ENCODE results near the gene EML5.
A peak's percentile ranks its signal among the peaks of the same experiment; 100 is the strongest.

The EML5 gene

DNA sequence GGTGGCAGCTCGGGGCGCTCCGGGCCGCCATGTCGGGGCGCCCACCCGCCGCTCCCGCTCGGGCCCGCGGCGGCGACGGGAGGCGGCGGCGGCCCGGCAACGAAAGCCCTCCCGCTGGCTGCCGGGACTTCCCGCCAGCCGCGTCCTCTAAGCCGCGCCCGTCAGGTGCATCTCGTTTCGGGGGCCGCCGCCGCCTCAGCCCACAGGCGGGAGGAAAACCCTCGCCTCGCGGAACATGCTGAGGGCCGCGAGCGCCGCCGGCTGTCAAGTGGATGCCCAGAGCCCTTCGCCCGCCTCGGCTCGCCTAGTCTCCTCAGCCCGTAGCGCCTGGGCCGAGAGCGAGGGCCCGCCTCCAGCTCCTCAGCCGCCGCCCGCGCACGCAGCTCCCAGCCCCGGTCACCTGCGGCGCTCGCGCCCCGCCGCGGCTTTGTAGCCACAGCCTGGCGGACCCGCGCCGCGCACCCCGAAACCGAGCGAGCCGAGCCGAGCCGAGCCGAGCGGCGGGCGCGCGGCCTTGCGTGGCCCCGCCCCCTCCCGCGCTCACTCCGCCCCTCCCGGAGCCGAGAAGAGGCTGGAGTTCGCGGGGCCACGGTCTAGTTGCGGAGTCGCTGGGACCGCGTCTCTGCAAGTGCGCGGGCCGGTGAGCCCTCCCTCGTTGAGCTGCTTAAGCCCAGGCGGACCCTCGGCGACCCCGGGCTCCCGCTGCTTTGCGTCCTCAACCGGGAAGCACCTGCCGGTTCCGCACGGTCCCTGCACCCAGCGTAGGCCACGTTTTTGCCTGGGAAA is at the start of gene EML5:
Gene EML5 (minus strand): TSS at position 481 of the 786 bp plus-strand sequence. CDS start 450 bp downstream, at position 31.
- Histone ChIP-seq H3K9me3 (ENCODE audit: control insufficient read depth, low read length) (no peaks in the 10 kb centered on the region), H3K9ac (ENCODE audit: low read length) (peak within 1 kb of the TSS; percentile 58), H3K4me1 (ENCODE audit: control insufficient read depth, insufficient read depth, low read length) (no peaks in the 10 kb centered on the region), H3K27me3 (replicated peaks; ENCODE audit: control insufficient read depth, insufficient read depth, low read length) (peaks cover 22% of the 10 kb centered on the region), H3K4me3 (ENCODE audit: low read length) (peak within 1 kb of the TSS; percentile 81), H3K36me3 (ENCODE audit: control insufficient read depth, insufficient read depth, low read length, severe bottlenecking) (no peaks in the 10 kb centered on the region)
- peak; percentile 87 for DNase-seq (ENCODE audit: low read depth)

DNA sequence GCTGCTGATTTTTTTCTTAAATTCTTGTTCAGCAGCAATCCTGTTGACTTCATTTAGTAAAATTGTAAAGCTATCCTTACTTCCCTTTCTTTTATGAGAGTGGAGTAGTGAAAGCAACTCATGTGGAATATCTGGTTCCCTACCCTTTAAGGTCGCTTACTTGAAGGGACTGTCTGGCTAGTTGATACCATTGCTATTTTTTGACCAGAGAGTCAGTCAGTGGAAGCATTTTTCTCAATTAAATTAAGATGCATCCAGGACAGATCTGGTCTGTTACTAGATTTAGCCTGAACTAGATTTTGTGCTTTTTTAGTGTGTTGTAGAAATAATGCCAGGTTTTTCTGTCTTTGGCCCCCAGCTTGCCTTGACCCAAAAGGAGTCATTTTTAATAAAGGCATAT is 49.7 kb upstream of the EML5 start:
- no peak overlapping the region for H3K4me3 ChIP-seq (ENCODE audit: low read length)
- H3K4me1 ChIP-seq (ENCODE audit: control insufficient read depth, insufficient read depth, low read length), result no peaks in the 10 kb centered on the region
- no peaks in the 10 kb centered on the region for H3K27me3 ChIP-seq (replicated peaks; ENCODE audit: control insufficient read depth, insufficient read depth, low read length)
- H3K9ac ChIP-seq (ENCODE audit: low read length), result no peak overlapping the region
- DNase-seq (ENCODE audit: low read depth), result no peak
- no peaks in the 10 kb centered on the region for H3K9me3 ChIP-seq (ENCODE audit: control insufficient read depth, low read length)
- H3K36me3 ChIP-seq (ENCODE audit: control insufficient read depth, insufficient read depth, low read length, severe bottlenecking), result peaks cover 24% of the 10 kb centered on the region

GRCh38 chr14:88841741-88842140 is 49.0 kb upstream of the EML5 start:
- Histone ChIP-seq H3K9me3 (ENCODE audit: control insufficient read depth, low read length) (no peaks in the 10 kb centered on the region), H3K9ac (ENCODE audit: low read length) (no peak overlapping the region), H3K27me3 (replicated peaks; ENCODE audit: control insufficient read depth, insufficient read depth, low read length) (no peaks in the 10 kb centered on the region), H3K4me3 (ENCODE audit: low read length) (no peak overlapping the region), H3K36me3 (ENCODE audit: control insufficient read depth, insufficient read depth, low read length, severe bottlenecking) (peaks cover 24% of the 10 kb centered on the region), H3K4me1 (ENCODE audit: control insufficient read depth, insufficient read depth, low read length) (no peaks in the 10 kb centered on the region)
- no peak for DNase-seq (ENCODE audit: low read depth)

DNA sequence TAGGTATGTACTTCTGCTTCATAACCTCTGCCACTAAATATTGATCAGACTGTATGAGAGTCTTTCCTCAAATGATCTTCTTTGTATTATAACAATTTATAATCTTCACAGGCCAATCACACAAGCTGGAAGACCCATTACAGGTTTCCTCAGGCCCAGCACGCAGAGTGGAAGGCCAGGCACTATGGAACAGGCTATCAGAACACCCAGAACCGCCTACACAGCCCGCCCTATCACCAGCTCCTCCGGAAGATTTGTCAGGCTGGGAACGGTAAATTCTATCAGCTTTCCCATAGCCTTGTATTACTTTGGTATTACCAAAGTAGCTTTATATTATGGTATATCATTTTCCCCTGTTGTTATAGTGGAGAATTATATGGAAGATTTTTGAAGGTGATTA is 48.2 kb upstream of the EML5 start:
- no peak for DNase-seq (ENCODE audit: low read depth)
- H3K4me3 ChIP-seq (ENCODE audit: low read length), result no peak overlapping the region
- peaks cover 24% of the 10 kb centered on the region for H3K36me3 ChIP-seq (ENCODE audit: control insufficient read depth, insufficient read depth, low read length, severe bottlenecking)
- no peaks in the 10 kb centered on the region for H3K9me3 ChIP-seq (ENCODE audit: control insufficient read depth, low read length)
- no peaks in the 10 kb centered on the region for H3K27me3 ChIP-seq (replicated peaks; ENCODE audit: control insufficient read depth, insufficient read depth, low read length)
- H3K9ac ChIP-seq (ENCODE audit: low read length), result no peak overlapping the region
- H3K4me1 ChIP-seq (ENCODE audit: control insufficient read depth, insufficient read depth, low read length), result no peaks in the 10 kb centered on the region

DNA sequence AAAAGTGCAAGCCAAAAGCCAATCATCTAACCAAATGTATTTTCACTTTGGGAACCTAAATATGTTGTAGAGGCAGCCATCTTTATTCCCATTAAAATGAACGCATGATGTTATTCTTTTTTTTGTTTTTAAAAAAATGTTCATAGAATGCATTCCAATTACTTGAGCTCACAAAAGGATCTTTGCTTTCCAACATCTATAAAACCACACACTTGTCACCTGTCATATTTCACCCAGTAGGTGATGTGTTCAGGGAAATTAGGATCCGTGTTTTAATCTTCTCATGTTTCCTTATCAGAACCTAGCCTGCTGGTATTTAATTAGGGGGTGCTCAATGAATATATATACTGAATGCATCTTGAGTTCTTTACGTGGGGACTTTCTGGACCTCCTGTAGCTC is 45.3 kb upstream of the EML5 start:
- no peak overlapping the region for H3K9ac ChIP-seq (ENCODE audit: low read length)
- peaks cover 22% of the 10 kb centered on the region for H3K4me1 ChIP-seq (ENCODE audit: control insufficient read depth, insufficient read depth, low read length)
- H3K9me3 ChIP-seq (ENCODE audit: control insufficient read depth, low read length), result no peaks in the 10 kb centered on the region
- no peak for DNase-seq (ENCODE audit: low read depth)
- peaks cover 19% of the 10 kb centered on the region for H3K36me3 ChIP-seq (ENCODE audit: control insufficient read depth, insufficient read depth, low read length, severe bottlenecking)
- H3K4me3 ChIP-seq (ENCODE audit: low read length), result no peak overlapping the region
- no peaks in the 10 kb centered on the region for H3K27me3 ChIP-seq (replicated peaks; ENCODE audit: control insufficient read depth, insufficient read depth, low read length)

DNA sequence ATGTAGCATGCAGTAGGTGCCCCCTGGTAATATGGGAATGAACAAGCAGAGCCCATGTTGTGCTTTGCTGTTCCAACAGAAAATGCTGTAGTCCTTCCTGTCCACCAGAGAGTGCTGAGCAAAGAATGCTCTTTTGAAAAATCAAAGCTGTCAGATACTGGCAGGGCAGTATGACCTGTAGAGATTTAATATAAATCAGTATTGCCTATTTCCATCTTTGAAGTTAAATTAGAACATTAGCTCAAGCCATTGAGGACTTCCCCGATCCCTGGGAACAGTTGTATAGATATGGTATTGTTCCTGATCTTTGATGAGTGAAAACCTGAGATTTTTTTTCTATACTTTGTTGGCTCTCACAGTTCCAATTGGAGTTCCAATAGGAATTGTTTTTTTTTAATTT is 44.7 kb upstream of the EML5 start:
- H3K27me3 ChIP-seq (replicated peaks; ENCODE audit: control insufficient read depth, insufficient read depth, low read length), result no peaks in the 10 kb centered on the region
- no peak overlapping the region for H3K4me3 ChIP-seq (ENCODE audit: low read length)
- no peaks in the 10 kb centered on the region for H3K9me3 ChIP-seq (ENCODE audit: control insufficient read depth, low read length)
- peaks cover 27% of the 10 kb centered on the region for H3K4me1 ChIP-seq (ENCODE audit: control insufficient read depth, insufficient read depth, low read length)
- H3K9ac ChIP-seq (ENCODE audit: low read length), result no peak overlapping the region
- no peak for DNase-seq (ENCODE audit: low read depth)
- peaks cover 18% of the 10 kb centered on the region for H3K36me3 ChIP-seq (ENCODE audit: control insufficient read depth, insufficient read depth, low read length, severe bottlenecking)

DNA sequence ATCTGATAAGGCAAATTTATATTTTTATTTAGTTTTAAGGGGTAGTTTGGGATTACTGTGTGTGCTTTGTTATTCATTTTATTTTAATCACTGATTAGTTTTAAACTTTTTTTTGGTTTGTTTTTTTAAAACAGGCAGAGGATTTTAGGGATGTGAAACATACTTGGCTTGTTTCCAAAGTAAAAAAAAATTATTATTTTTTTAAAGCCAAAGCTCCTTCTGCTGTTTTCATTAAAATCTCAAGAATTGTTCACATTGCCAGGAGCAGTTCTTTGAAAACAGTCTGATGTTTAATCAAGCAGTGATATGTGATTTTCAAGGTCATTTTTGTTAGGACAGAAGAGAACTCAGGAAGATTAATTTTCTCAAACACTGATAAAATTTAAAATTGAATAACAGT is 42.9 kb upstream of the EML5 start:
- Histone ChIP-seq H3K4me1 (ENCODE audit: control insufficient read depth, insufficient read depth, low read length) (peaks cover 45% of the 10 kb centered on the region), H3K9me3 (ENCODE audit: control insufficient read depth, low read length) (no peaks in the 10 kb centered on the region), H3K27me3 (replicated peaks; ENCODE audit: control insufficient read depth, insufficient read depth, low read length) (no peaks in the 10 kb centered on the region), H3K36me3 (ENCODE audit: control insufficient read depth, insufficient read depth, low read length, severe bottlenecking) (peaks cover 3% of the 10 kb centered on the region), H3K4me3 (ENCODE audit: low read length) (no peak overlapping the region), H3K9ac (ENCODE audit: low read length) (peak overlapping the region; percentile 59)
- peak; percentile 57 for DNase-seq (ENCODE audit: low read depth)

GRCh38 chr14:88834883-88835431 is 42.2 kb upstream of the EML5 start:
- Histone ChIP-seq H3K27me3 (replicated peaks; ENCODE audit: control insufficient read depth, insufficient read depth, low read length) (no peaks in the 10 kb centered on the region), H3K4me3 (ENCODE audit: low read length) (peak overlapping the region; percentile 35), H3K9ac (ENCODE audit: low read length) (peak overlapping the region; percentile 59), H3K9me3 (ENCODE audit: control insufficient read depth, low read length) (no peaks in the 10 kb centered on the region), H3K4me1 (ENCODE audit: control insufficient read depth, insufficient read depth, low read length) (peaks cover 51% of the 10 kb centered on the region), H3K36me3 (ENCODE audit: control insufficient read depth, insufficient read depth, low read length, severe bottlenecking) (no peaks in the 10 kb centered on the region)
- DNase-seq (ENCODE audit: low read depth), result peak; percentile 65

GRCh38 chr14:88831284-88831683 is 38.5 kb upstream of the EML5 start:
- Histone ChIP-seq H3K36me3 (ENCODE audit: control insufficient read depth, insufficient read depth, low read length, severe bottlenecking) (no peaks in the 10 kb centered on the region), H3K9me3 (ENCODE audit: control insufficient read depth, low read length) (no peaks in the 10 kb centered on the region), H3K4me3 (ENCODE audit: low read length) (peak overlapping the region; percentile 15), H3K9ac (ENCODE audit: low read length) (no peak overlapping the region), H3K27me3 (replicated peaks; ENCODE audit: control insufficient read depth, insufficient read depth, low read length) (no peaks in the 10 kb centered on the region), H3K4me1 (ENCODE audit: control insufficient read depth, insufficient read depth, low read length) (peaks cover 78% of the 10 kb centered on the region)
- DNase-seq (ENCODE audit: low read depth), result peak; percentile 82

DNA sequence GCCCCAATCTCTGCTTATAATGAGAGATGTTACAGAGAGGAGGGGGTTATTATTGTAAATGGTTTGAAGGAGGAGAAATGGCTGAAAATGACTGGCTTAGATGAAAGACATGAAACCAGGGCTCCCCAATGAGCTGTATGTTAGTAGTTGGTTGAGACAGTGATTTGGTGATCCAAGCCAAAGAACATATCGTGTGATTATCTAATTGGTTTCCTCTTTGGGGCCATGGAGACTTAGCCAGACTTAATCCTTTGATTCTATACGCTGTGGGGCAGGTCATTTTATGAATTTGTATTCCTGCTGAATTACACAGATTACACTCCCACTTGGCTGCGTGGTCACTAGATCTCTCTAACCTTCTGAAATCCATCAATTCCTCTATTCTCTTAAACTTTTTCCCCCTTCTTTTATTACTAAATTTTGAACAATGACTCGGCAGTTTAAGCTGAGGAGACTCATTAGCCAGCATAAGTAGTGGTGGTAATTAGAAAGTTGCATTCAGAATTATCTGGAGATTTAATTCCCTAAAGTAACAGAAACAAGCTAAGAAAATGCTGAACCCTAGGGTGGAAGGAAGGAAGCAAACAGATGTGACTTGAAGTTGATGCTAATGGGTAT is 37.0 kb upstream of the EML5 start:
- peak overlapping the region; percentile 38 for H3K9ac ChIP-seq (ENCODE audit: low read length)
- peaks cover 74% of the 10 kb centered on the region for H3K4me1 ChIP-seq (ENCODE audit: control insufficient read depth, insufficient read depth, low read length)
- no peaks in the 10 kb centered on the region for H3K9me3 ChIP-seq (ENCODE audit: control insufficient read depth, low read length)
- no peaks in the 10 kb centered on the region for H3K36me3 ChIP-seq (ENCODE audit: control insufficient read depth, insufficient read depth, low read length, severe bottlenecking)
- H3K4me3 ChIP-seq (ENCODE audit: low read length), result peak overlapping the region; percentile 36
- DNase-seq (ENCODE audit: low read depth), result no peak
- H3K27me3 ChIP-seq (replicated peaks; ENCODE audit: control insufficient read depth, insufficient read depth, low read length), result no peaks in the 10 kb centered on the region

DNA sequence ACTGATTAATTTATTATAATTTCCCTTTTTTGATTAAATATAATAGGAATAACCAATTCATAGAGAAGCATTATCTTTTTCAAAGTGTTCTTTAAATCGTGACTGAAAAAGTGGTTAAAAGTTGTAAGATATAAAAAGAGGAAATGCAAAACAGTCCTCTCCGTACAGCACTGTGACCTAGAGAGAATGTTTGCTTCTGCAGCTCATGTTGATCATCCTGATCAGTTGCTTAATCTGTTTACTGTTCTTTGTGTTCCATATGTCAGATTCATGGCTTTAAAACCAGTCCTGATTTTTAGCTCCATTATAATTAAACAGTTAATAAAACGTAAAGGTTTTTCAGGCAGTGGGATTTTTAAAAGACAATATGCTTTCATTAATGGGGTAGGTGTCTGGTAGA is 36.4 kb upstream of the EML5 start:
- H3K4me3 ChIP-seq (ENCODE audit: low read length), result peak overlapping the region; percentile 36
- H3K9me3 ChIP-seq (ENCODE audit: control insufficient read depth, low read length), result no peaks in the 10 kb centered on the region
- H3K4me1 ChIP-seq (ENCODE audit: control insufficient read depth, insufficient read depth, low read length), result peaks cover 68% of the 10 kb centered on the region
- H3K27me3 ChIP-seq (replicated peaks; ENCODE audit: control insufficient read depth, insufficient read depth, low read length), result no peaks in the 10 kb centered on the region
- H3K36me3 ChIP-seq (ENCODE audit: control insufficient read depth, insufficient read depth, low read length, severe bottlenecking), result no peaks in the 10 kb centered on the region
- DNase-seq (ENCODE audit: low read depth), result peak; percentile 30
- H3K9ac ChIP-seq (ENCODE audit: low read length), result peak overlapping the region; percentile 38
